PC-3 (cell line): ENCODE results near the gene INKA2.

Source experiments
- EZH2 ChIP-seq: fragments of 300-600 bp; sonication (generic); IDR thresholded peaks from one replicate; pipeline ENCODE4 v1.6.1; 2017; ENCODE audit warnings: antibody characterized with exemption, mild to moderate bottlenecking, low read length; ENCODE audit not compliant: unreplicated experiment
- TF ChIP-seq, protein P1 (sequence below): fragments of 300-600 bp; sonication (generic); conservative IDR thresholded peaks from 2 replicates; pipeline ENCODE4 v1.5.1; 2017; ENCODE audit warnings: antibody characterized with exemption, low read depth, mild to moderate bottlenecking, low read length

DNA sequence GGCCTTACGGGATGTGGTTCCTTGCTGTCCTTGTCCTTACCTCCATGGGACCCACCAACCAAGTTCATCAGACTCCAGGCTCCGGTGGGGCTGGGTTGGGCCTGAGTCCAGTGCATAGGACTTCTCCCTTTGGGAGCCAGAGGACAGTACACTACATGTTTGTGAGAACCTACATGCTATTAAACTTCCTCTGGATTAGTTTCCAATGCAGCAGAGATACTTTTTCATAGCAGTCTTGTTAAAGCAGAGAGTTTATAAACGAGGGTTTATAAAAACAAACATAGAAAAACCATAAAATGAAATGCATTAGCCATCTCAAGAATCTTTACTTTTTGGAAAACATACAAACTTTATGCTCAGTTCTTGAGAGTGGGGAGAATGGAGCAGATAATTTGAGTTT, 33.4 kb downstream of the INKA2 start:
- TF ChIP-seq, protein P1, sequence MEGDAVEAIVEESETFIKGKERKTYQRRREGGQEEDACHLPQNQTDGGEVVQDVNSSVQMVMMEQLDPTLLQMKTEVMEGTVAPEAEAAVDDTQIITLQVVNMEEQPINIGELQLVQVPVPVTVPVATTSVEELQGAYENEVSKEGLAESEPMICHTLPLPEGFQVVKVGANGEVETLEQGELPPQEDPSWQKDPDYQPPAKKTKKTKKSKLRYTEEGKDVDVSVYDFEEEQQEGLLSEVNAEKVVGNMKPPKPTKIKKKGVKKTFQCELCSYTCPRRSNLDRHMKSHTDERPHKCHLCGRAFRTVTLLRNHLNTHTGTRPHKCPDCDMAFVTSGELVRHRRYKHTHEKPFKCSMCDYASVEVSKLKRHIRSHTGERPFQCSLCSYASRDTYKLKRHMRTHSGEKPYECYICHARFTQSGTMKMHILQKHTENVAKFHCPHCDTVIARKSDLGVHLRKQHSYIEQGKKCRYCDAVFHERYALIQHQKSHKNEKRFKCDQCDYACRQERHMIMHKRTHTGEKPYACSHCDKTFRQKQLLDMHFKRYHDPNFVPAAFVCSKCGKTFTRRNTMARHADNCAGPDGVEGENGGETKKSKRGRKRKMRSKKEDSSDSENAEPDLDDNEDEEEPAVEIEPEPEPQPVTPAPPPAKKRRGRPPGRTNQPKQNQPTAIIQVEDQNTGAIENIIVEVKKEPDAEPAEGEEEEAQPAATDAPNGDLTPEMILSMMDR = no peak
- no peak for TF ChIP-seq EZH2
